Measurements from ENCODE around the gene GRHPR.

GRCh38 chr9:37451628-37452027, 29.1 kb downstream of the GRHPR start:
- no peak for TF ChIP-seq RARB (CRISPR knock-in tag; IDR thresholded peaks at IDR 0.05)
- TF ChIP-seq ZNF8 (CRISPR knock-in tag; IDR thresholded peaks at IDR 0.05) = no peak
- no peak for TF ChIP-seq CSDC2 (CRISPR knock-in tag; IDR thresholded peaks at IDR 0.05)
- TF ChIP-seq PATZ1 (CRISPR knock-in tag; IDR thresholded peaks at IDR 0.05; ENCODE audit: borderline replicate concordance) = no peak
- TF ChIP-seq ZC3H10 (CRISPR knock-in tag; IDR thresholded peaks at IDR 0.05) = no peak
- TF ChIP-seq ZFP3 (CRISPR knock-in tag; IDR thresholded peaks at IDR 0.05) = no peak
- TF ChIP-seq ISL1 (CRISPR knock-in tag; IDR thresholded peaks at IDR 0.05) = no peak
- no peak for TF ChIP-seq TOX (CRISPR knock-in tag; IDR thresholded peaks at IDR 0.05; ENCODE audit: borderline replicate concordance)
- no peak for TF ChIP-seq ARNTL (CRISPR knock-in tag; IDR thresholded peaks at IDR 0.05; ENCODE audit: borderline replicate concordance, low read depth)
- TF ChIP-seq, protein P1, sequence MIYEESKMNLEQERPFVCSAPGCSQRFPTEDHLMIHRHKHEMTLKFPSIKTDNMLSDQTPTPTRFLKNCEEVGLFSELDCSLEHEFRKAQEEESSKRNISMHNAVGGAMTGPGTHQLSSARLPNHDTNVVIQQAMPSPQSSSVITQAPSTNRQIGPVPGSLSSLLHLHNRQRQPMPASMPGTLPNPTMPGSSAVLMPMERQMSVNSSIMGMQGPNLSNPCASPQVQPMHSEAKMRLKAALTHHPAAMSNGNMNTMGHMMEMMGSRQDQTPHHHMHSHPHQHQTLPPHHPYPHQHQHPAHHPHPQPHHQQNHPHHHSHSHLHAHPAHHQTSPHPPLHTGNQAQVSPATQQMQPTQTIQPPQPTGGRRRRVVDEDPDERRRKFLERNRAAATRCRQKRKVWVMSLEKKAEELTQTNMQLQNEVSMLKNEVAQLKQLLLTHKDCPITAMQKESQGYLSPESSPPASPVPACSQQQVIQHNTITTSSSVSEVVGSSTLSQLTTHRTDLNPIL (CRISPR knock-in tag; IDR thresholded peaks at IDR 0.05; ENCODE audit: low read depth) = no peak
